Ectodermal cell (in vitro differentiated cells): ENCODE results near the gene MAB21L3.

Experiments
- H3K27ac ChIP-seq: 2 replicates; pipeline ENCODE4 v1.7.0; 2013; ENCODE audit warnings: mild to moderate bottlenecking, low read depth, low read length; ENCODE audit not compliant: insufficient read depth, poor library complexity, severe bottlenecking
- H3K27me3 ChIP-seq: 2 replicates; pipeline ENCODE4 v1.7.0; 2013; ENCODE audit warnings: mild to moderate bottlenecking, low read length; ENCODE audit not compliant: insufficient read depth, control insufficient read depth, poor library complexity, severe bottlenecking
- H3K36me3 ChIP-seq: one replicate; pipeline ENCODE4 v1.7.0; 2013; ENCODE audit warnings: low read length; ENCODE audit not compliant: control insufficient read depth, insufficient read depth
- H3K4me1 ChIP-seq: one replicate; pipeline ENCODE4 v1.7.0; 2013; ENCODE audit warnings: low read length; ENCODE audit not compliant: control insufficient read depth, insufficient read depth
- H3K4me3 ChIP-seq: 2 replicates; pipeline ENCODE4 v1.7.0; 2013; ENCODE audit warnings: low read depth, low read length, control low read depth; ENCODE audit not compliant: insufficient read depth
- H3K9me3 ChIP-seq: 2 replicates; pipeline ENCODE4 v1.7.0; 2013; ENCODE audit warnings: mild to moderate bottlenecking, low read length, moderate library complexity; ENCODE audit not compliant: control insufficient read depth
- WGBS, 2 experiments: methylation state at CpG; one replicate each; pipeline ENCODE4 v1.1.7; 2013; ENCODE audit warnings: missing lambda C conversion rate in 2 of 2; 5-methylcytosine and 5-hydroxymethylcytosine counted together

MAB21L3 gene

GRCh38 chr1:116170721-116171589, 59.8 kb downstream of the MAB21L3 start:
- H3K36me3 ChIP-seq: no peaks in the 10 kb centered on the region
- H3K4me3 ChIP-seq: no peak overlapping the region
- no peak overlapping the region for H3K27ac ChIP-seq
- peaks cover 21% of the 10 kb centered on the region for H3K27me3 ChIP-seq
- 93% methylated on average over 3 to 4 of the region's 6 CpGs for WGBS, 2 experiments
- H3K4me1 ChIP-seq: no peaks in the 10 kb centered on the region
- H3K9me3 ChIP-seq: no peaks in the 10 kb centered on the region

DNA sequence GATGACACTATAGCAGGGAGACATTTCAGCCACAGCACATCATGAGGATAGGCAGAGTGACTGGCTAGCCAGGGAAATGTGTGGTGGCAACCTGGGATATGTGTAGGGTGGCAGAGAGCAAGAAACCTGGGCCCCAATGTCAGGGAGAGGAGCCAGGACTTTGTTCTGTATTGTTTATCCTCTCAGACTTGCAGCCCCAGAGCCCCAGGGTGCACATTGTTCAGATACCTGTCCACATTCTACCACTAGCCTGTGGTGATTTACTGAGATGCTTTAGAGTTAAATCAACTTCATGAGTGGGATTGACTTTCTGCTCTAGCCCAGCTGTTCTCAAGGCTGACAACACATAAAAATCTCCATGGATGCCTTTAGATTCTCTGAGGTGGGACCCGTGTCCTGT, 61.5 kb downstream of the MAB21L3 start:
- no peaks in the 10 kb centered on the region for H3K36me3 ChIP-seq
- 100% methylated on average over 1 of the region's 1 CpG for WGBS, 2 experiments
- H3K4me1 ChIP-seq: no peaks in the 10 kb centered on the region
- H3K27me3 ChIP-seq: peaks cover 17% of the 10 kb centered on the region
- no peak overlapping the region for H3K4me3 ChIP-seq
- no peak overlapping the region for H3K27ac ChIP-seq
- no peaks in the 10 kb centered on the region for H3K9me3 ChIP-seq

DNA sequence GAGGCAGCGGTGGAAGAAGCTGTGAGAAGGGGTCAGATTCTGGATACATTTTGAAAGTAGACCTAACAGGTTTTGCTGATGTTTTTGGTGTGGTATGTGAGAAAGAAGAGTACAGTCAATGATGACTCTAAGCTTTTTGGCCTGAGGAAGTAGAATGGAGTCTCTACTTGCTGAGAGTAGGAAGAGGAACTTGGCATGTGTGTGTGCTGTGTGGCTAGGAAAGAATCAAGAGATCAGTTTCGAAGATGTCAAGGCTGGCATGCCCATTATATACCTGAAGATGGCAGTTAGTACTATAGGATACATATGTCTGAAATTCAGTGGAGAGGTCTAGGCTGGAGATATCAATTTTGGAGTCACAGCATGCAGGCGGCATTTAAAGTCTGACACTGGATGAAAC, 64.4 kb downstream of the MAB21L3 start:
- WGBS, 2 experiments: 78% methylated on average over 3 of the region's 3 CpGs
- Histone ChIP-seq H3K27me3 (no peaks in the 10 kb centered on the region), H3K9me3 (no peaks in the 10 kb centered on the region), H3K4me1 (no peaks in the 10 kb centered on the region), H3K4me3 (no peak overlapping the region), H3K36me3 (no peaks in the 10 kb centered on the region), H3K27ac (no peak overlapping the region)

DNA sequence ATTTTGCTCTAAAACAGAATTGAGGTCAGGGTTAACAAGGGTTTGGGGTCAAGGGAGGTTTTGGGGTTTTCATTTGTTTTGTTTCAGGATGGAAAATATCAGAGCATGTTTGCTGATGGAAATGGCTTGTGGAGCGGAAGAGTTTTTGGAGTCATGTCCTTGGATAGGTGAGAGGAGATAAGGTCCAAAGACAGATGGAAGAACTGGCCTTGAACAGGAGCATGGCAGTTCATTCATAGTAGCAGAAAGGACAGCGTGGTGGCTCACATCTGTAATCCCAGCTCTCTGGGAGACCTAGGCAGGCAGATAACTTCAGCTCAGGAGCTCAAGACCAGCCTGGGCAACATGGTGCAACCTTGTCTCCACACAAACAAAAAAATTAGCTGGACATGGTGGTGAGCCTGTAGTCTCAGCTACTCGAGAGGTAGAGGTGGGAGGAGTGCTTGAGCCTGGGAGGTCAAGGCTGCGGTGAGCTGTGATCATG, 65.1 kb downstream of the MAB21L3 start:
- Histone ChIP-seq H3K27me3 (no peaks in the 10 kb centered on the region), H3K36me3 (no peaks in the 10 kb centered on the region), H3K27ac (no peak overlapping the region), H3K4me1 (no peaks in the 10 kb centered on the region), H3K9me3 (no peaks in the 10 kb centered on the region), H3K4me3 (no peak overlapping the region)
- WGBS, 2 experiments: 91 to 94% methylated on average over 4 of the region's 4 CpGs

DNA sequence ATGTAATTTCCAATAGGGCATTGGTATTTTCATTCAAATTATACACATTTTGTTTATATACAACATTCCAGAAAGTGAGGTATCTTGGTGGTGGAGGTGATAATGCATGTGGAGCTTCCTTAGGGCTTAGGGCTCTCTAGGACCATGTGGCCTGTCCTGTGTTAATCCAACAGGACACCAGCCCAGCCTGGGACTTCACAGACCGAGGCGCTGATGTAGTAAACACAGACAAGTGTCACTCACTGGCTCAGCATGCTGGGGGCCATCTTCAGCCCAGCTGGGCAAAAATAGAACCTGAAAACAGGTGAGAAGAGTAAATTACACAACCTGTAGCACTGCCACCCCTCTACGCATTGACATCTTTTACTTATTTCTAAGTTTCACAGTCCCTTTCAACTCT, 66.7 kb downstream of the MAB21L3 start:
- Histone ChIP-seq H3K9me3 (no peaks in the 10 kb centered on the region), H3K4me1 (no peaks in the 10 kb centered on the region), H3K27me3 (no peaks in the 10 kb centered on the region), H3K4me3 (no peak overlapping the region), H3K36me3 (no peaks in the 10 kb centered on the region), H3K27ac (no peak overlapping the region)
- WGBS, 2 experiments: 93 to 96% methylated on average over 3 of the region's 3 CpGs

GRCh38 chr1:116178837-116179236, 67.6 kb downstream of the MAB21L3 start:
- 87 to 93% methylated on average over 1 of the region's 1 CpG for WGBS, 2 experiments
- Histone ChIP-seq H3K4me3 (no peak overlapping the region), H3K36me3 (no peaks in the 10 kb centered on the region), H3K27ac (no peak overlapping the region), H3K27me3 (no peaks in the 10 kb centered on the region), H3K9me3 (no peaks in the 10 kb centered on the region), H3K4me1 (no peaks in the 10 kb centered on the region)

DNA sequence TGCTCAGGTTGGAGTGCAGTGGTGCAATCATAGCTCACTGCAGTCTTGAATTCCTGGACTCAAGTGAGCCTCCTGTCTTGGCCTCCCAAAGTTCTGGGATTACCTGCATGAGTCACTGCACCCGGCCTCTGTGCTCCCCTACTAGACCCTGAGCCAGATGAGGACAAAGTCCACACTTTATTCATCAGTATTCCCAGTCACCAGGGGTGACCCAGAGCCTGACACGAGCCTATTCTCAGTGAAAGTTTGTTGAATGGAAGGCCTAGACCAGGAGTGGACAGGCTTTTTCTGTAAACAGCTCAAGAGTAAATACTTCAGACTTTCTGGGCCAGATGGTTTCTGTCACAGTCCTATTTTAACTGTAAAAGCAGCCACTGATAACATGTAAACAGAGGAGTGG, 68.2 kb downstream of the MAB21L3 start:
- Histone ChIP-seq H3K27me3 (no peaks in the 10 kb centered on the region), H3K4me3 (no peak overlapping the region), H3K4me1 (no peaks in the 10 kb centered on the region), H3K27ac (no peak overlapping the region), H3K9me3 (no peaks in the 10 kb centered on the region), H3K36me3 (no peaks in the 10 kb centered on the region)
- 80 to 88% methylated on average over 2 of the region's 2 CpGs for WGBS, 2 experiments

DNA sequence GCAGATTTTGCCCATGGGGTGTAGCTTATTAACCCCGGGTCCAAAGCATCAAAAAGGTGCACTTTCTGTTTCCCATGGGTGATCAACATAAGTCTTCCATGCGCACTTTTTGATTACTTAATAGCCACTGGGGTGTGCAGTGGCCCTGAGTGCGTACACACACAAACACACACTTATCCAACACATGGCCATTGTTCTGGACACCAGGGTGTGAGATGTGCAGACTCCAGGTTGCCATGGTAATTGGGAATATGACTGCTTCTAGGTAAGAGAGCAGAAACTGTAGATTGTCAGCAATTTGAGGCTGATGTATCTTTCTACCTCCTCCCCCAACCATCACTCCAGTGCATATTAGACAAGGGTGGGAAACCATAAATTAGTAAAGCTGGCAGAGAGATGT, 68.8 kb downstream of the MAB21L3 start:
- Histone ChIP-seq H3K27ac (no peak overlapping the region), H3K4me3 (no peak overlapping the region), H3K27me3 (no peaks in the 10 kb centered on the region), H3K4me1 (no peaks in the 10 kb centered on the region), H3K9me3 (no peaks in the 10 kb centered on the region), H3K36me3 (no peaks in the 10 kb centered on the region)
- 93 to 95% methylated on average over 2 to 3 of the region's 3 CpGs for WGBS, 2 experiments

- 91 to 96% methylated on average over 3 of the region's 3 CpGs for WGBS, 2 experiments
Observed at GRCh38 chr1:116182019-116182714, 71.0 kb downstream of the MAB21L3 start.

More at GRCh38 chr1:116182019-116182714, 71.0 kb downstream of the MAB21L3 start:
- H3K4me1 ChIP-seq: no peaks in the 10 kb centered on the region
- H3K36me3 ChIP-seq: no peaks in the 10 kb centered on the region
- H3K27ac ChIP-seq: no peak overlapping the region
- no peaks in the 10 kb centered on the region for H3K9me3 ChIP-seq
- no peak overlapping the region for H3K4me3 ChIP-seq
- no peaks in the 10 kb centered on the region for H3K27me3 ChIP-seq
